Measurements from ENCODE around the gene NECTIN4. TPM values are rescaled to one million over a fixed set of nuclear protein-coding genes. Genes with fewer than 3 reads are reported as not detected.
"Not testable (repeated sequence)": the region's sequence is repeated elsewhere in the genome, so short reads cannot be mapped to it uniquely, and the experiment has no call there.

Gene NECTIN4
- total RNA-seq, 4 donors from 2014 or later = 52.7 to 161 (median 96.2) TPM

- H3K4me1 ChIP-seq = peaks cover 0 to 46% (median 0%) of the 10 kb centered on the region in 3 donors
- H3K36me3 ChIP-seq = peaks cover 0 to 42% (median 0%) of the 10 kb centered on the region in 3 donors
- no peak overlapping the region for H3K4me3 ChIP-seq
- peak overlapping the region in 2 of 4 donors; percentile 6 to 84 for H3K27ac ChIP-seq
- H3K27me3 ChIP-seq = peaks cover 0 to 3% (median 0%) of the 10 kb centered on the region in 4 donors
- no peak for DNase-seq
- intact Hi-C loops (cut with DNase I) = no loop called here
- H3K9me3 ChIP-seq = no peaks in the 10 kb centered on the region
- TF ChIP-seq CTCF (IDR thresholded peaks at IDR 0.05) = no peak
- no peak for TF ChIP-seq POLR2A (IDR thresholded peaks at IDR 0.05)
- 66 to 74% methylated on average over 3 of the region's 3 CpGs for WGBS, 2 donors
These were observed 22.7 kb downstream of the NECTIN4 start for GRCh38 chr1:161066694-161067093.

DNA sequence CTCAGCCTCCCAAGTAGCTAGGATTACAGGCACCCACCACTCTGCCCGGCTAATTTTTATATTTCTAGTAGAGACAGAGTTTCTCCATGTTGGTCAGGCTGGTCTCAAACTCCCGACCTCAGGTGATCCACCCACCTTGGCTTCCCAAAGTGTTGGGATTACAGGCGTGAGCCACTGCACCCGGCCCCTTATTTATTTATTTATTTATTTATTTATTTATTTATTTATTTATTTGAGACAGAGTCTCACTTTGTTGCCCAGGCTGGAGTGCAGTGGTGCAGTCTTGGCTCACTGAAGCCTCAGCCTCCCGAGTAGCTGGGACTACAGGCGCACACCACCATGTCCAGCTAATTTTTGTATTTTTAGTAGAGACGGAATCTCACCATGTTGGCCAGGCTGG lies 23.7 kb downstream of the NECTIN4 start:
- H3K27me3 ChIP-seq; H3K9me3 ChIP-seq; H3K27ac ChIP-seq; intact Hi-C loops (cut with DNase I); DNase-seq; H3K4me3 ChIP-seq: not testable (repeated sequence)
- Histone ChIP-seq H3K4me1 (peaks cover 0 to 36% (median 0%) of the 10 kb centered on the region in 3 donors), H3K36me3 (peaks cover 0 to 32% (median 0%) of the 10 kb centered on the region in 3 donors)
- 88% methylated on average over 7 of the region's 7 CpGs for WGBS, 2 donors

- intact Hi-C loops (cut with DNase I); H3K9me3 ChIP-seq; H3K4me3 ChIP-seq; DNase-seq; H3K27ac ChIP-seq; H3K27me3 ChIP-seq: not testable (repeated sequence)
- peaks cover 0 to 22% (median 0%) of the 10 kb centered on the region in 3 donors for H3K4me1 ChIP-seq
- WGBS, 2 donors = 62 to 66% methylated on average over 6 of the region's 6 CpGs
- H3K36me3 ChIP-seq = peaks cover 0 to 21% (median 0%) of the 10 kb centered on the region in 3 donors
These were observed 25.4 kb downstream of the NECTIN4 start for GRCh38 chr1:161063936-161064335.

DNA sequence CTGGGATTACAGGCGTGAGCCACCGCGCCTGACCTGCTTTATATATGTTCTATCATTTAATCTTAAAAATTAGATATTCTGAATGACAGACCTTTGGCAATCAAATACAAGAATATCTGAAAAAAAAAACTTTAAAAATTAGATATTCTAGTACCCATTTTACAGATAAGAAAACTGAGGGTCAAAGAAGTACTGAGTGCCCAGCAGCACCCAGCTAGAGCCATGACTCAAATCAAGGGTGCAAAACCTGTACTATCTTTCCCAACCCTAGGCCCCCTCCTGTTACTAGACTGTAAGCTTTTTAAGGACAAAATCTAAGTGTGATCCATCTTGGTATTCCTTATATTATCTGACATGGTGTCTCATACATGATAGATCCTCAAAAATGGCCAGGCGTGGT lies 27.9 kb downstream of the NECTIN4 start:
- intact Hi-C loops (cut with DNase I) = no loop called here
- H3K9me3 ChIP-seq = no peaks in the 10 kb centered on the region
- H3K36me3 ChIP-seq = peaks cover 0 to 34% (median 0%) of the 10 kb centered on the region in 3 donors
- WGBS, 2 donors = 86 to 100% methylated on average over 3 to 4 of the region's 4 CpGs
- H3K27ac ChIP-seq = no peak overlapping the region
- no peak for TF ChIP-seq POLR2A (IDR thresholded peaks at IDR 0.05)
- no peak for TF ChIP-seq CTCF (IDR thresholded peaks at IDR 0.05)
- H3K4me1 ChIP-seq = peaks cover 0 to 4% (median 0%) of the 10 kb centered on the region in 3 donors
- peaks cover 0 to 6% (median 0%) of the 10 kb centered on the region in 4 donors for H3K27me3 ChIP-seq
- DNase-seq = no peak
- no peak overlapping the region for H3K4me3 ChIP-seq

GRCh38 chr1:161059293-161059692 lies 30.1 kb downstream of the NECTIN4 start:
- H3K36me3 ChIP-seq = peaks cover 0 to 42% (median 4%) of the 10 kb centered on the region in 3 donors
- intact Hi-C loops (cut with DNase I) = no loop called here
- H3K9me3 ChIP-seq = no peaks in the 10 kb centered on the region
- peaks cover 0 to 4% (median 0%) of the 10 kb centered on the region in 3 donors for H3K4me1 ChIP-seq
- WGBS, 2 donors = 85 to 91% methylated on average over 4 to 6 of the region's 6 CpGs
- no peak overlapping the region for H3K27ac ChIP-seq
- peaks cover 0 to 24% (median 0%) of the 10 kb centered on the region in 4 donors for H3K27me3 ChIP-seq
- TF ChIP-seq POLR2A (IDR thresholded peaks at IDR 0.05) (no peak), CTCF (IDR thresholded peaks at IDR 0.05) (no peak)
- H3K4me3 ChIP-seq = no peak overlapping the region
- no peak for DNase-seq

- Histone ChIP-seq H3K27me3 (peaks cover 0 to 25% (median 0%) of the 10 kb centered on the region in 4 donors), H3K9me3 (no peaks in the 10 kb centered on the region), H3K27ac (no peak overlapping the region), H3K4me3 (no peak overlapping the region), H3K36me3 (peaks cover 0 to 86% (median 27%) of the 10 kb centered on the region in 3 donors), H3K4me1 (peaks cover 0 to 4% (median 0%) of the 10 kb centered on the region in 3 donors)
- intact Hi-C loops (cut with DNase I) = no loop called here
- no peak for TF ChIP-seq POLR2A (IDR thresholded peaks at IDR 0.05)
- TF ChIP-seq CTCF (IDR thresholded peaks at IDR 0.05) = peak in 1 of 6 experiments; percentile 10
- DNase-seq = no peak
- WGBS, 2 donors = 61 to 76% methylated on average over 3 to 7 of the region's 7 CpGs
These were observed 34.6 kb downstream of the NECTIN4 start for GRCh38 chr1:161054805-161055204.

All from esophagus squamous epithelium (tissue), 5 donors.